CD4-positive, alpha-beta T cell (primary cell): Measurements from ENCODE around the gene RGS2. TPM values are rescaled to one million over a fixed set of nuclear protein-coding genes. Genes with fewer than 3 reads are reported as not detected.

ENCODE experiments used
- ATAC-seq: fragments of 200-7000 bp; cut with Tn5 transposase; one replicate; pipeline ENCODE4 v1.10.0; 2022; ENCODE audit warnings: mild to moderate bottlenecking; ENCODE audit not compliant: poor library complexity
- CTCF ChIA-PET: fragments of 350-600 bp; sonication (Branson Sonifier 250); formaldehyde crosslinking; loops from one replicate; lab custom pipeline; 2021; ENCODE audit warnings: antibody characterized with exemption, inconsistent platforms; lab: Charles Lee
- POLR2A ChIA-PET: fragments of 350-600 bp; sonication (Branson Sonifier 250); formaldehyde crosslinking; loops from one replicate; lab custom pipeline; 2021; ENCODE audit warnings: antibody characterized with exemption, inconsistent platforms; lab: Charles Lee
- DNase-seq, 14 experiments: peaks; one replicate each; pipeline ENCODE4 v3.0.0-alpha.2; 2013 to 2020; ENCODE audit warnings: mixed read lengths in 2 of 14
- H3K27ac ChIP-seq, 2 donors: one replicate each; pipeline versions ENCODE4 v1.5.1 to v1.7.0; 2013; ENCODE audit warnings: low read length in 2 of 2, low read depth in 1 of 2, mild to moderate bottlenecking in 1 of 2
- H3K27me3 ChIP-seq, 2 experiments: 1 replicate in 1 of 2; 2 replicates in 1 of 2; pipeline versions ENCODE4 v1.6.1 to v1.7.0; 2013; ENCODE audit warnings: low read length in 2 of 2, control low read depth in 1 of 2, mild to moderate bottlenecking in 1 of 2, moderate library complexity in 1 of 2; ENCODE audit not compliant: insufficient read depth in 2 of 2, control insufficient read depth in 1 of 2
- H3K36me3 ChIP-seq: one replicate; pipeline ENCODE4 v1.6.1; 2013; ENCODE audit warnings: low read length, control low read depth; ENCODE audit not compliant: insufficient read depth
- H3K4me1 ChIP-seq: one replicate; pipeline ENCODE4 v1.6.1; 2013; ENCODE audit warnings: low read length, control low read depth; ENCODE audit not compliant: insufficient read depth
- H3K4me3 ChIP-seq: one replicate; pipeline ENCODE4 v1.5.1; 2013; ENCODE audit warnings: mild to moderate bottlenecking, low read length, moderate library complexity
- H3K9me3 ChIP-seq, 2 experiments: 1 replicate in 1 of 2; 2 replicates in 1 of 2; pipeline versions ENCODE4 v1.6.1 to v1.7.0; 2013; ENCODE audit warnings: low read length in 2 of 2, mild to moderate bottlenecking in 2 of 2, control low read depth in 1 of 2, moderate library complexity in 1 of 2; ENCODE audit not compliant: control insufficient read depth in 1 of 2, insufficient read depth in 1 of 2
- H3K27ac Mint-ChIP-seq: one replicate; pipeline ENCODE4 v1.8.0; 2020; ENCODE audit warnings: mixed read lengths
- H3K27me3 Mint-ChIP-seq: one replicate; pipeline ENCODE4 v1.8.0; 2021; ENCODE audit warnings: mixed read lengths
- H3K36me3 Mint-ChIP-seq: one replicate; pipeline ENCODE4 v1.8.0; 2021; ENCODE audit warnings: low read depth, mixed read lengths
- H3K4me1 Mint-ChIP-seq: one replicate; pipeline ENCODE4 v1.8.0; 2021; ENCODE audit warnings: low read depth, mixed read lengths
- H3K4me3 Mint-ChIP-seq: one replicate; pipeline ENCODE4 v1.8.0; 2020; ENCODE audit warnings: mild to moderate bottlenecking, mixed read lengths
- H3K9me3 Mint-ChIP-seq: one replicate; pipeline ENCODE4 v1.8.0; 2020; ENCODE audit warnings: mixed read lengths
- intact Hi-C, 2 experiments: fragments of 100-400 bp; cut with DNase I in 1 of 2; cut with micrococcal nuclease in 1 of 2; formaldehyde crosslinking; loops; one replicate each; pipeline versions ENCODE4 v1.15.1 to v1.9.0; 2023 to 2025; cut with DNase I, micrococcal nuclease
- total RNA-seq, 174 experiments: library from RNA in 2 of 174; stranded (reverse) in 2 of 174; gene quantifications; one replicate each; pipeline ENCODE4 v1.2.3 and lab custom pipeline; 2021 to 2026
- TF ChIP-seq, protein P1 (sequence below): fragments of 200-600 bp; IDR thresholded peaks from one replicate; pipeline ENCODE4 v1.8.0; 2022; ENCODE audit warnings: antibody characterized with exemption, mild to moderate bottlenecking

RGS2 gene
- total RNA-seq, 2 experiments from 2014 or later: 142 to 155 TPM

DNA sequence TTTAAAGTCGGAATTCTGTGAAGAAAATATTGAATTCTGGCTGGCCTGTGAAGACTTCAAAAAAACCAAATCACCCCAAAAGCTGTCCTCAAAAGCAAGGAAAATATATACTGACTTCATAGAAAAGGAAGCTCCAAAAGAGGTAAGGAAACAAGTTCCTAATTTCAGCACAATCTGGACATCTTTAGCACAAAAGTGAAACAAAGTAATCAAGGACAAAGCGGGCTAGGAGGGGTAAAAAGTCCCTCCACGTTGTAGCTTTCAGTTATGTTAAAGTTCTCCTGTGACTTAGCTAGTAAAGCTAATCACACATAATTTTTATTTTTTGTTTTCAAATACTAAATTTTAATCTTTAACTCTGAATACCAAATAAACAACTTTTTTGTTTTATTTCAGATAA is 2.2 kb downstream of the RGS2 start:
- TF ChIP-seq, protein P1, sequence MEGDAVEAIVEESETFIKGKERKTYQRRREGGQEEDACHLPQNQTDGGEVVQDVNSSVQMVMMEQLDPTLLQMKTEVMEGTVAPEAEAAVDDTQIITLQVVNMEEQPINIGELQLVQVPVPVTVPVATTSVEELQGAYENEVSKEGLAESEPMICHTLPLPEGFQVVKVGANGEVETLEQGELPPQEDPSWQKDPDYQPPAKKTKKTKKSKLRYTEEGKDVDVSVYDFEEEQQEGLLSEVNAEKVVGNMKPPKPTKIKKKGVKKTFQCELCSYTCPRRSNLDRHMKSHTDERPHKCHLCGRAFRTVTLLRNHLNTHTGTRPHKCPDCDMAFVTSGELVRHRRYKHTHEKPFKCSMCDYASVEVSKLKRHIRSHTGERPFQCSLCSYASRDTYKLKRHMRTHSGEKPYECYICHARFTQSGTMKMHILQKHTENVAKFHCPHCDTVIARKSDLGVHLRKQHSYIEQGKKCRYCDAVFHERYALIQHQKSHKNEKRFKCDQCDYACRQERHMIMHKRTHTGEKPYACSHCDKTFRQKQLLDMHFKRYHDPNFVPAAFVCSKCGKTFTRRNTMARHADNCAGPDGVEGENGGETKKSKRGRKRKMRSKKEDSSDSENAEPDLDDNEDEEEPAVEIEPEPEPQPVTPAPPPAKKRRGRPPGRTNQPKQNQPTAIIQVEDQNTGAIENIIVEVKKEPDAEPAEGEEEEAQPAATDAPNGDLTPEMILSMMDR: no peak
- Histone ChIP-seq H3K27me3 (no peaks in the 10 kb centered on the region), H3K36me3 (peaks cover 11% of the 10 kb centered on the region), H3K9me3 (no peaks in the 10 kb centered on the region), H3K27ac (no peak overlapping the region), H3K4me3 (peak overlapping the region; percentile 65), H3K4me1 (peaks cover 13% of the 10 kb centered on the region)
- POLR2A ChIA-PET: no interaction called here
- ATAC-seq (no peak), DNase-seq (no peak)
- Mint-ChIP-seq H3K9me3 (no peaks in the 10 kb centered on the region), H3K4me3 (peak overlapping the region; percentile 99), H3K27me3 (no peaks in the 10 kb centered on the region), H3K4me1 (peaks cover 36% of the 10 kb centered on the region), H3K27ac (no peak overlapping the region), H3K36me3 (peaks cover 16% of the 10 kb centered on the region)
- intact Hi-C loops: loop anchor here in 1 of 2 experiments (5.0 kb wide), 1 partner anchor 1486 kb away; no protein-coding TSS in a partner anchor
- CTCF ChIA-PET: interaction anchor here (3.4 kb wide), 1 partner anchor 311 kb away, joined by 8 read pairs; the partner anchor contains the start of gene CDC73

DNA sequence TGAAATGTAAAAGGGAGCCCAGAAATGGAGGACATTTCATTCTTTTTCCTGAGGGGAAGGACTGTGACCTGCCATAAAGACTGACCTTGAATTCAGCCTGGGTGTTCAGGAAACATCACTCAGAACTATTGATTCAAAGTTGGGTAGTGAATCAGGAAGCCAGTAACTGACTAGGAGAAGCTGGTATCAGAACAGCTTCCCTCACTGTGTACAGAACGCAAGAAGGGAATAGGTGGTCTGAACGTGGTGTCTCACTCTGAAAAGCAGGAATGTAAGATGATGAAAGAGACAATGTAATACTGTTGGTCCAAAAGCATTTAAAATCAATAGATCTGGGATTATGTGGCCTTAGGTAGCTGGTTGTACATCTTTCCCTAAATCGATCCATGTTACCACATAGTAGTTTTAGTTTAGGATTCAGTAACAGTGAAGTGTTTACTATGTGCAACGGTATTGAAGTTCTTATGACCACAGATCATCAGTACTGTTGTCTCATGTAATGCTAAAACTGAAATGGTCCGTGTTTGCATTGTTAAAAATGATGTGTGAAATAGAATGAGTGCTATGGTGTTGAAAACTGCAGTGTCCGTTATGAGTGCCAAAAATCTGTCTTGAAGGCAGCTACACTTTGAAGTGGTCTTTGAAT is 2.9 kb downstream of the RGS2 start:
- POLR2A ChIA-PET: interaction anchor here (0.6 kb wide), 1 partner anchor 1425 kb away, joined by 4 read pairs; no protein-coding TSS in a partner anchor
- H3K4me3 Mint-ChIP-seq: peak overlapping the region; percentile 22

DNA sequence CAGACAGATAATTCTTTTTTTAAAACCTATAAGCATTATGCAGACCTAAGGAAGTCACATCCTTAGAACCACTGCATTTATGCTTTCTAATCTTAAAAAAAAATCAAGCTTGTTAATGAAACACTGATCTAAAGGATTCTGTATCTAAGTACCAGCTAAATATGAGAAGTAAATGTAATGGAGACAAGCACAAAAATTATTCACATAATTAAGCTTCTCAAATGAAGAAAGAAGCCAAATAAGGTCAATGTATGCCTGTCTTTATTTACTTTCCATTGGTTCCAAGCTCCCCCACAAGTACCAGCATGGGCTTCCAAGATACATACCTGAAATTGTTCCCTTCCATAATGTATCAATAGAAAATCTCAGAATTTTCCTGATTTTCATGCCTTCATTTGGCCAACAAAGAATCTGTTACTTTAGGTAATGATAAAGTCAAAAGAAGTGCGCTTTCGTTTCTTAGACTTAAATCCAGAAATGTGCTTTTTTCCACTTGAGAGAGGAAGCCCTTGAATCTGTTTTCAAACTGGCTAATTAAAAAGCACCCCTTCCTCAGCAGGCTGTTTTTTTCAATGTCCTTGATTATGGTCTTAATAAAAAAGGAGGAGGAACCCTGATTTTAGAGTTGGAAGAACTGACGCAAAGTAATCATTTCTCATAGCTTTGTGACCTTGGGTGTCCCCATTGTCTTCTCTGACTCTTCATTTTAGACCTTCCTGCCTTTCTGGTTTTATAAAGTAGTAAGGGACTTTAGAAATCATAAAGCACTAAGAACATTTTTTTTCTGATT is 3.8 kb downstream of the RGS2 start:
- Mint-ChIP-seq H3K4me3 (no peak overlapping the region), H3K9me3 (no peaks in the 10 kb centered on the region), H3K27ac (no peak overlapping the region), H3K4me1 (peaks cover 25% of the 10 kb centered on the region), H3K36me3 (peaks cover 16% of the 10 kb centered on the region), H3K27me3 (no peaks in the 10 kb centered on the region)
- ChIA-PET POLR2A (no interaction called here), CTCF (interaction anchor here (1.4 kb wide), 1 partner anchor 331 kb away, joined by 3 read pairs; no protein-coding TSS in a partner anchor)
- intact Hi-C loops: loop anchor here in 1 of 2 experiments (5.0 kb wide), 1 partner anchor 1485 kb away; no protein-coding TSS in a partner anchor
- Histone ChIP-seq H3K27ac (no peak overlapping the region), H3K27me3 (no peaks in the 10 kb centered on the region), H3K4me3 (no peak overlapping the region), H3K36me3 (peaks cover 11% of the 10 kb centered on the region), H3K4me1 (peaks cover 10% of the 10 kb centered on the region), H3K9me3 (no peaks in the 10 kb centered on the region)
- TF ChIP-seq, protein P1: no peak
- ATAC-seq: no peak
- no peak for DNase-seq

More for the DNA sequence above, 2.9 kb downstream of the RGS2 start:
- no peaks in the 10 kb centered on the region for H3K9me3 ChIP-seq
- TF ChIP-seq, protein P1: no peak
- no peak overlapping the region for H3K27ac Mint-ChIP-seq
- H3K27me3 ChIP-seq: no peaks in the 10 kb centered on the region
- H3K4me3 ChIP-seq: no peak overlapping the region
- no peak overlapping the region for H3K27ac ChIP-seq
- no peaks in the 10 kb centered on the region for H3K27me3 Mint-ChIP-seq
- H3K36me3 Mint-ChIP-seq: peaks cover 16% of the 10 kb centered on the region
- peaks cover 34% of the 10 kb centered on the region for H3K4me1 Mint-ChIP-seq
- intact Hi-C loops: loop anchor here in 1 of 2 experiments (5.0 kb wide), 1 partner anchor 1486 kb away; no protein-coding TSS in a partner anchor
- no peaks in the 10 kb centered on the region for H3K9me3 Mint-ChIP-seq
- peaks cover 11% of the 10 kb centered on the region for H3K36me3 ChIP-seq
- CTCF ChIA-PET: interaction anchor here (1.4 kb wide), 1 partner anchor 331 kb away, joined by 3 read pairs; no protein-coding TSS in a partner anchor
- H3K4me1 ChIP-seq: peaks cover 10% of the 10 kb centered on the region
- no peak for ATAC-seq
- DNase-seq: no peak
